ENCODE results near the gene EZH1. TPM values are rescaled to one million over a fixed set of nuclear protein-coding genes. Genes with fewer than 3 reads are reported as not detected.

EZH1 gene
- total and polyA plus RNA-seq, 2 experiments from 2014 or later: 22.4 to 22.8 TPM

GRCh38 chr17:42779936-42780850 lies 35.4 kb upstream of the EZH1 start, which contains the start of gene WNK4:
Gene WNK4, plus strand, starts transcription at chr17:42780610. Its CDS starts 89 bp downstream, at chr17:42780699.
- peak; percentile 67 for DNase-seq
- in situ Hi-C loops (cut with MboI): no loop called here
- no peaks in the 10 kb centered on the region for H4K20me1 ChIP-seq (ENCODE audit: insufficient read depth)
- no peaks in the 10 kb centered on the region for H3K9me3 ChIP-seq (ENCODE audit: low read depth)
- H3K27me3 ChIP-seq (replicated peaks; ENCODE audit: insufficient read depth): no peaks in the 10 kb centered on the region
- H3K36me3 ChIP-seq (ENCODE audit: low read depth): peaks cover 7% of the 10 kb centered on the region; the same call in 1 of the 2 replicates
- TF ChIP-seq EZH2 (IDR thresholded peaks at IDR 0.05; ENCODE audit: insufficient read depth, poor library complexity, severe bottlenecking): no peak
- no peak for TF ChIP-seq EZH2phosphoT487 (IDR thresholded peaks at IDR 0.05; ENCODE audit: insufficient read depth, low read depth)
- H3K4me2 ChIP-seq (ENCODE audit: unreplicated experiment): peak within 1 kb of the TSS; percentile 94
- peak within 1 kb of the TSS; percentile 40 for H3K27ac ChIP-seq
- H3F3A ChIP-seq (ENCODE audit: insufficient read depth): peaks cover 16% of the 10 kb centered on the region; the same call in 1 of the 2 replicates
- 5 to 9% methylated on average over 27 to 51 of the region's 65 CpGs for WGBS, 2 experiments (ENCODE audit: low coverage in 1 of 2, low lambda C conversion rate in 2 of 2, missing lambda C conversion rate in 2 of 2)
- peak within 1 kb of the TSS; percentile 76 for H3K9ac ChIP-seq
- H3K9me2 ChIP-seq (ENCODE audit: insufficient read depth): no peaks in the 10 kb centered on the region
- peak within 1 kb of the TSS; percentile 85 for H3K4me3 ChIP-seq
- H3K79me2 ChIP-seq (ENCODE audit: insufficient read depth): peaks cover 27% of the 10 kb centered on the region
- peak within 1 kb of the TSS; percentile 65 for H2AFZ ChIP-seq
- H3K4me1 ChIP-seq (ENCODE audit: insufficient read depth): peaks cover 24% of the 10 kb centered on the region

- H3K36me3 ChIP-seq (ENCODE audit: low read depth): peaks cover 7% of the 10 kb centered on the region; the same call in 1 of the 2 replicates
- in situ Hi-C loops (cut with MboI): no loop called here
- TF ChIP-seq EZH2 (IDR thresholded peaks at IDR 0.05; ENCODE audit: insufficient read depth, poor library complexity, severe bottlenecking) (no peak), EZH2phosphoT487 (IDR thresholded peaks at IDR 0.05; ENCODE audit: insufficient read depth, low read depth) (no peak)
- no peaks in the 10 kb centered on the region for H3K27me3 ChIP-seq (replicated peaks; ENCODE audit: insufficient read depth)
- H3K4me3 ChIP-seq: peak overlapping the region; percentile 85; the same call in 1 of the 2 replicates
- no peak overlapping the region for H3K27ac ChIP-seq
- no peaks in the 10 kb centered on the region for H3K9me2 ChIP-seq (ENCODE audit: insufficient read depth)
- no peak for DNase-seq
- H3K9me3 ChIP-seq (ENCODE audit: low read depth): no peaks in the 10 kb centered on the region
- H2AFZ ChIP-seq: no peak overlapping the region; the same call in 1 of the 2 replicates
- peaks cover 33% of the 10 kb centered on the region for H3K79me2 ChIP-seq (ENCODE audit: insufficient read depth)
- peak overlapping the region; percentile 94 for H3K4me2 ChIP-seq (ENCODE audit: unreplicated experiment)
- WGBS, 2 experiments (ENCODE audit: low coverage in 1 of 2, low lambda C conversion rate in 2 of 2, missing lambda C conversion rate in 2 of 2): 49 to 70% methylated on average over 3 of the region's 3 CpGs
- H3F3A ChIP-seq (ENCODE audit: insufficient read depth): peaks cover 24% of the 10 kb centered on the region; the same call in 1 of the 2 replicates
- 0 out of 2 replicates have a peak overlapping the region, but pooled peaks have one; percentile 76 for H3K9ac ChIP-seq
- no peaks in the 10 kb centered on the region for H4K20me1 ChIP-seq (ENCODE audit: insufficient read depth)
- peaks cover 30% of the 10 kb centered on the region for H3K4me1 ChIP-seq (ENCODE audit: insufficient read depth)
These were observed 34.6 kb upstream of the EZH1 start for GRCh38 chr17:42779304-42779935.

DNA sequence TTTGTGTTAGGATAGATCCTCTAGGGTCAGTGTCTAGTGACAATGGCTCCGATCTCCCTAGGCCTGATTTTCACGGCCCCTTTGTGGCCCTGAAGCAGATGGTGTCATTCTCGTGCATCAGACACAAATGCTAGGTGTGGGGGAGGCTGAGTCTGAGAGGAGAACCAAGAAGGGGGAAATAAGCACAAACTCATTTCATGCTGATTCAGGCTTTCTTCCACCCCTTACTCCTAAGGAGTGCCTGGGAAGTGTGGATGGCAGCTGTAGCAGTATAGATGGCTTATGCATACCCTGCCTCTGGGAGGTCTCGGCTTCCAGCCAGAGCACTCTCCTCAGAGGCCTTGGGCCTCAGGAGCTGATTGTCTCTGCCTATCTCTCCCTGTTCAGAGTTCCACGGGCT lies 33.7 kb upstream of the EZH1 start:
- H3K4me2 ChIP-seq (ENCODE audit: unreplicated experiment): no peak overlapping the region
- no peak overlapping the region for H3K27ac ChIP-seq
- no peaks in the 10 kb centered on the region for H3K27me3 ChIP-seq (replicated peaks; ENCODE audit: insufficient read depth)
- H4K20me1 ChIP-seq (ENCODE audit: insufficient read depth): no peaks in the 10 kb centered on the region
- H3K4me3 ChIP-seq: no peak overlapping the region
- no peak overlapping the region for H2AFZ ChIP-seq
- H3K9me3 ChIP-seq (ENCODE audit: low read depth): no peaks in the 10 kb centered on the region
- DNase-seq: no peak
- H3F3A ChIP-seq (ENCODE audit: insufficient read depth): peaks cover 32% of the 10 kb centered on the region; the same call in 1 of the 2 replicates
- in situ Hi-C loops (cut with MboI): no loop called here
- peaks cover 7% of the 10 kb centered on the region; the same call in 1 of the 2 replicates for H3K36me3 ChIP-seq (ENCODE audit: low read depth)
- TF ChIP-seq EZH2 (IDR thresholded peaks at IDR 0.05; ENCODE audit: insufficient read depth, poor library complexity, severe bottlenecking) (no peak), EZH2phosphoT487 (IDR thresholded peaks at IDR 0.05; ENCODE audit: insufficient read depth, low read depth) (no peak)
- no peaks in the 10 kb centered on the region for H3K9me2 ChIP-seq (ENCODE audit: insufficient read depth)
- peaks cover 33% of the 10 kb centered on the region for H3K79me2 ChIP-seq (ENCODE audit: insufficient read depth)
- no peak overlapping the region for H3K9ac ChIP-seq
- WGBS, 2 experiments (ENCODE audit: low coverage in 1 of 2, low lambda C conversion rate in 2 of 2, missing lambda C conversion rate in 2 of 2): 94 to 96% methylated on average over 5 of the region's 5 CpGs
- H3K4me1 ChIP-seq (ENCODE audit: insufficient read depth): peaks cover 25% of the 10 kb centered on the region

DNA sequence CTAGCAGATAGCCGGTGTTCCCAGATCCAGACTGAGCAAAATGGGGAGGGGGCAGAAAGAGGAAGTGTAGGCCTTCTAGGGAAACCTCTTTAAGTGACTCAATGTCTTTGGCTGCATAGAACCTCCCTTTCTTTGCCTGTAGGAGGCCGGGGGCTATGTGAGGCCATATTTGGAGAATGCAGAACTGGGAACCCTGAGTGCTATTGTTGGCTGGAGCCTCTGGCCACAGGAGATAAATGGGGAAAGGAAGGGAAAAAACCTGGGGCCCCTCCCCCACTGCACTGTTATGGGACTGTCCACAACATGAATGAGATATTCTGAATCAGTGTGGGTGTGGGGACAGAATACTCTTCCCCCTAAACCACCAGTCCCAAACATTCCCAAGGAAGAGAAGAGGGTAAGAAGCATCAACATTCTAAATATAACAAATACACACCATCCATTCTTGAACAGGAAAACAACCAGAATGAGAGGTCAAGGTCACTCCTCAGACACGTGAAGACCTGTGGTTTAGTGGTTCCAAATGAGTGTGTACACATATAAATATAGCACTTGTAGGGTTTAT lies 30.8 kb upstream of the EZH1 start:
- Histone ChIP-seq H3K79me2 (ENCODE audit: insufficient read depth) (peaks cover 11% of the 10 kb centered on the region; the same call in 1 of the 2 replicates), H3K9ac (no peak overlapping the region), H3K4me2 (ENCODE audit: unreplicated experiment) (no peak overlapping the region), H3K9me2 (ENCODE audit: insufficient read depth) (no peaks in the 10 kb centered on the region), H4K20me1 (ENCODE audit: insufficient read depth) (no peaks in the 10 kb centered on the region), H3K27me3 (replicated peaks; ENCODE audit: insufficient read depth) (no peaks in the 10 kb centered on the region), H3K27ac (no peak overlapping the region; the same call in 1 of the 2 replicates), H2AFZ (no peak overlapping the region), H3K4me3 (no peak overlapping the region), H3K9me3 (ENCODE audit: low read depth) (no peaks in the 10 kb centered on the region), H3K4me1 (ENCODE audit: insufficient read depth) (peaks cover 16% of the 10 kb centered on the region), H3F3A (ENCODE audit: insufficient read depth) (peaks cover 26% of the 10 kb centered on the region; the same call in 1 of the 2 replicates), H3K36me3 (ENCODE audit: low read depth) (peaks cover 7% of the 10 kb centered on the region; the same call in 1 of the 2 replicates)
- WGBS, 2 experiments (ENCODE audit: low coverage in 1 of 2, low lambda C conversion rate in 2 of 2, missing lambda C conversion rate in 2 of 2): 70 to 78% methylated on average over 3 of the region's 3 CpGs
- no peak for TF ChIP-seq EZH2phosphoT487 (IDR thresholded peaks at IDR 0.05; ENCODE audit: insufficient read depth, low read depth)
- in situ Hi-C loops (cut with MboI): no loop called here
- peak; percentile 57 for DNase-seq

Measured in GM23248 (cell line).